Brain pericyte (primary cell): ENCODE results near the gene STK39.

Source experiments
- DNase-seq: peaks from one replicate; pipeline ENCODE4 v3.0.0-alpha.2; 2012; ENCODE audit warnings: low read depth, low spot score

Gene STK39

GRCh38 chr2:168160897-168161296 is 86.5 kb downstream of the STK39 start:
- no peak for DNase-seq

GRCh38 chr2:168159754-168160585 is 87.4 kb downstream of the STK39 start:
- DNase-seq: no peak

DNA sequence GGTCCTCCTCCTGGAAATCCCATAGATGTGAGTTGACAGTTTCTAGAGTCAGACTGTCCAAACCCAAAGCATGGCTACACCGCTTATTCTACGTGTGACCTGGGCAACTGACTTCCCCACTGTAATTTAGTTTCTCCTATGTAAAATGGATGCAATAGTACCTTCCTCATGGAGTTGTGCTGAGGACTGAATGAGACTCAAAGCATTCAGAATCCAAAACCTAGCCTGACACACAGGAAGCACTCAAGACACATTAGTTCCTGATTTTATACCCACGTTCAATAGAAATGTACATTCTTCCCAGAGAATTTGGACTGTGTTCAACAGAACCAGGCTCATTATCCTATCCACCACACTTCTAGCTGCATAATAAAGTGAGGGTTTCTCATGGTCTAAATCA is 88.8 kb downstream of the STK39 start:
- DNase-seq: no peak

DNA sequence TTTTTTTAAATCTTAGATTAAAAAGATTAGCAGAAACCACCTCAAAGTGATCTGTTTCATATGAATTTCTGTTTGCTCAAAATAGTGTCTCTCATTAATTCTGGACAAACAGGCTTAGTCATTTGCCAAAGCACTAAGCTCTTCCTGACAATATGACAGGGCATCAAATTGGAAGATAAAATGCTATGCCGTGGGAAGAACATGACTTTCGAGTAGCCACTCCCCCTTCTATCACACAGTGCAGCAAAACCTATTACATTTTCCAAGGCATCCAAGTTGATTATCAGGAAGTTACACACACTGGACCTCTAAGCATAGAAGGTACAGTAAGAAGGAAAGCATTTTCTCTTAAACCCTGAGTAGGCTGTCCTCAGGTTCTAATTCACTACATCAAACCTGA is 89.5 kb downstream of the STK39 start:
- no peak for DNase-seq

GRCh38 chr2:168157070-168157469 is 90.3 kb downstream of the STK39 start:
- DNase-seq: no peak

DNA sequence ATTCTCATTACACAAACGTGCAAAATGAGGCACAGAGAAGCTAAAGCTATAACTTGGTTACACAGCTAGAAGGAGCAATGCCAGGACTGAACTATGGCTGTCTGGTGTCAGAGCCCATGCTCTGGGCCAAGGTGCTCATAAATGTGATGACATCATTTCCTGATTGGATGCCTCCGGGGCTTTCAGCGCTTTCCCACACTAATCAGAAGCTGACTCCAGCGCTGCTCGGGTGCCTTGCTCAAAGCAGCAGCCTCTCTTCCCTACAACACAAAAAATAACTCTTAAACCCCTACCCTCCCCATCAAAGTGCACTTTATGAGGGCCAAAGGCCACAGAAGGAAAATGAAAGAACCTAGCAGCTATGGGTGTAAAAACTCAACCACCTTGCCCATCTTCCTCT is 90.7 kb downstream of the STK39 start:
- no peak for DNase-seq

GRCh38 chr2:168155680-168156079 is 91.7 kb downstream of the STK39 start:
- no peak for DNase-seq

- no peak for DNase-seq
Observed at GRCh38 chr2:168155046-168155445, 92.3 kb downstream of the STK39 start.

- DNase-seq: no peak
Observed at GRCh38 chr2:168152902-168153530, 94.4 kb downstream of the STK39 start.

- DNase-seq: no peak
Observed at GRCh38 chr2:168149986-168150385, 97.4 kb downstream of the STK39 start.

DNA sequence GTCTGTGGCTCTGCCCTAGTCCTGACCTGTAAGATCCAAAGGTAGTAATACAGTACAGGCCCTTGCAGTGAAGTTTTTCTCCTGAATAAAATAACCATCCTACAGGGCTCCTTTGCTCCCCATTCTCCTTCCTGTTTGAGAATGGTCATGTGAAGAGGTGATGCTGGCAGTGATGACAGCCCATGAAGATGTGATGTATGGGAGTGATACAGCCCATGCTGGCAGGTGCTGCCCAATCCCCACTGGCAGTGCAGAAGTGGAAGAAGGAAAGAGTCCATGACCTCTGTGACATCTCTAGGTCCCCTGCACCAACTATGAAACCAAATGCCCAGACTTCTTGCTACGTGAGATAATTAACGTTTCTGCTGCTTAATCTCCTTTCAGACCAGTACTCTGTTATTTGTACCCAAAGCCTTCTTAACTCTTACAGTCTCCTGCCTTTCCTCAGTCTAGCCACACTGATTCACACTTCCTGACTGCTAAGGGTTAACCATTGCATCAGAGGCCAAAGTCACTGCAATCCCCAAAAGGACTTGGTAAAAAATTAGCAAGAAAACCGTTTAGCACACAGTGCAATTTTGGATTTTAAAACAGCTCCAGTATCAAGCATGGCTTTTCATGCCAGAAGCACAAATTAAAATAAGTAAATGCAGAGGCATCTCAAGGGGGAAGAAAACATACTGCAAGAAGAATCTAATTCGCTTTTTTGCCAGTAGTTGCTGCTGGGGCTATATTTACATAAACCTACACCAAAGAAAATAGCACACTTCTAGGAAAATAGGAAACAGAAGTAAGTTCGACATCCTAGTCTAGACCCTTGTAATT is 98.0 kb downstream of the STK39 start:
- DNase-seq: no peak

DNA sequence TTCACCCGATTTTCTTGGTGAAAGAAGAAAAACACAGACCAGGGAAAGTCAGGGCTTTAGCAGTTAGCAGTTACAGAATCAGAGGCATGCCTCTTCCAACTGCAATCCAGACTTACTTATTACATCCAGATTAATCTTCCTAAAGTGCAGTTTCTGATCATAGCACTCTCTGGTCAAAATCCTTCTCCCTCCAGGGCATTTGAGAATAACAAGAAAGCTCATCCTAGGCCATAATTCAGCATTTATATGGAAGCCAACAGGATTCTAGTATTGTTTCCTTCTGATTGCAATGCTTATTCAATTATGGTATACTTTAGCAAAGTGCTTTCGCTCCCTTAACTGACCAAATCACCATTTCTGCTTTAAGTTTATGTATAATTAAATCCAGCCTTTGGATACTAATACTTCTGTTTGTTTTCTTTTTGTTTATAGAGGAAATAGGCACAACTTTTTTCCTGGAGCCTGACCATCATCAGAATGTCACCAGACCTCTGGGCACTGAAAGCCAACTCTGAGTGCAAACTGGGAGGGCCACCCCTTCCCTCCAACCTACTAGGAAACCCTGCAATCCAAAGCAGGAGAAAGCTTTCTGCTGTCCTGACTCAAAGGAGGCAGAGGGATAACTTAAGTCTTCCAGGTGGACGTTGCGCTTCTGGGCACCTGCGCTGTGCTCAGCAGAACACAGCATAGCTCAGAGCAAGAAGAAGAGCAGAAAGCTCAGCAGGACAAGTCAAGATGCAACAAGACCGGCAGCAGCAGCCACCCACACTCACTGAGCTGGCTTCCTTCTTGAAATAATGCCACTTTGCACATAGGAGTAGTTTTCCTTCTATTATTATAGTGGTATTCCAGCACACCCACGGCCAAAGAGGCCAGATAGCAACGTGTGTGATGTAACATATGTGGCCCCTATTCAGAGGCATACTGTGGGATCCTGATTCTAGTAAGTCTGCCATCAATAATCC is 99.3 kb downstream of the STK39 start:
- DNase-seq: no peak

GRCh38 chr2:168146892-168147810 is 100.2 kb downstream of the STK39 start:
- DNase-seq: no peak

DNA sequence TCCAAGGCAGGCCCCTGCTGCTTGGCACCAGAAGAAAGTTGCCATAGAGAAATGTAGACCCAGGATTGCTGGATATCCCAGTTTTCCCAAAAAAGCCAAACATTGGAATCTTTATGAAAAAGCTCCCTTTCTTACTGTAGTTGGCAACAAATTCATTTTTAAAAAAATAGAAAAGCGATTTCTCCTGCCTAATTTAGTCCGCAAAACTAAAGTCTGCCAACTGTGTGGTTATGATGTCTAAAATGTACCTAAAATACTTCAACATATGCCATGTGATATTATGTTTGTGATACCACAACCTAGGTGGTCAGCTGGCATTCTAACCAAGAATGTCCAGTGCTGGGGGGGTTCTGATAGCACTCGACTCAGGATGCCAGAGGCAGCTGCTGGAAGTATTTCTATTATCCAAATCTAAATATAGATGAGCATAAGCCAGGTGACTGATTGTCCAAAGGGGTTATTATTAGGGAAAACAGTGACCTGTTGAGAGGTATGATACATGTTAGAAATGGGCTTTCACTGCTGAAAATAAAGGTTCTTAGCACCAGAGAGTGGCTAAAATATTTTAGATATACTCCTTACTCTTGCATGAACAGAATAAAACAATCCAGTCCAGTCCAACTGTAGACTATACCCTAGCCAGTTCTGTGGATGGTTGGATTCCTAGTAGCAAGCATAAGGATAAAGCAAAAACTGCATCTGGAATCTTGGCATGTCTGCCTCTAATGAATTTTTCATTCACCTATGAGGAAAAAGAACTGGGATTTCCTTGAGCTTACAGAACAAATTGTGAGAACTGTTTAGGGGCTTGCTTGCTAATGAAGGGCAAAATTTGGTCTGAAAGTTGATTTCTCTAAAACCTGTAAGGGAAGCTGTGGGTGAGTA is 101.7 kb downstream of the STK39 start:
- DNase-seq: no peak

DNA sequence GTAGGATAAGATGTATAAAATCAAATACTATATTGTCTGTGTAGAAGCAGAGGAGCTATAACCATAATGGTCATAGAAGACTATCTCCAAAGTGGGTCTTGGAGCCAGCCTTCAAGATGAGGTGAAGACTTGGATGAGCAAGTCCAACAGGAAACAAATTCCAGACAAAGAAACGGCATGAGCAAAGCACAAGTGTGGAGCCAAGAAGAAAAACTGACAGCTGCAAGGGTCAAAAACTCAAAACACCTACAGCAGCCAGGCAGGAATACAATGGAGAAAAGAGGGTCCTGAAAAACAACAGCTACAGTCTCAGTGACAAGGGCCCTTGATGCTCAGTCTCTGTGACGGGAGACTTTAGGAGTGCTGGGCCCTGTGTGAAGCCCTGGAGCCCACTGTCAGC is 102.4 kb downstream of the STK39 start:
- no peak for DNase-seq

DNA sequence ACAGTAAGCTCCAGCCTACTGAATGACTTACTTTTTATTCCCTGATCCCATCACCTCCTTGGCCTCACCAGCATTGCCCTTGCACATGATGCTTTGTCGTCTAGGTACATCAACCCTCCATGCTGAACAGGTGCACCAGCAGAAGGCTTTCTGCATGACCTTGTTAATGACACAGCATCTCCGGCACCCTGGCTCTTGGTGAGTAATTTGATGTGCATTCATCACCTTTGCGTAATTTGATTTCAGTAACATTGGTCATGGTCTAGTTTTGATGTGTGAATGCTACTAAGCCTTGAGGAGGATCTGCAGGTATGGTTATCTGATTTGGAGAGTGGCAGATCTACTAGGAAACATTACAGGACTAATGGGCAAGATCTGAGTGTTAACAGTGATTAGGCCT is 103.6 kb downstream of the STK39 start:
- DNase-seq: no peak

GRCh38 chr2:168140892-168141291 is 106.5 kb downstream of the STK39 start:
- DNase-seq: no peak

- no peak for DNase-seq
Observed at GRCh38 chr2:168139852-168140251, 107.5 kb downstream of the STK39 start.

DNA sequence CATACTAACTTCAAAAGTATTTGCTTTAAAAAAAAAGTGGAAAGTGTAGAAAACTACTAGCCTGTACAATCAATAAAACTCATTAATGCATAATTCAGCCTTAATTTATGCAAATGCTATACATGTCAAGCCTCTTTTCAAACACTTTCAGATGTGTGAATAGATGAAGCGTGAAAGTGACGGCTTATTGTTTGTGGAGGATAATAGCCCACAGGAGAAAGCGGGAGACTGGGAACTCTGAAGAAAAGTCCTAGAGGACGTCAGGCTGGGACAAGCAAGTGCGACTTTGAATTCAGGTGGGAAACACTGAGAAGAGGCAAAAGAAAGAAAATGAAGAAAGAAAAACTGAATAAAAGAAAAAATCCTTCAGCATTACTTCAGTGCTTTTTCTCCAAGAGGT is 108.5 kb downstream of the STK39 start:
- DNase-seq: no peak
